HL-60 (cell line): ENCODE measurements around the gene SLC15A3.
"Not testable (repeated sequence)": the region's sequence is repeated elsewhere in the genome, so short reads cannot be mapped to it uniquely, and the experiment has no call there.

ENCODE experiments used
- CTCF ChIP-seq: IDR thresholded peaks from one replicate; pipeline ENCODE4 v1.5.1; 2011; ENCODE audit warnings: low read length, control low read depth, inconsistent platforms; ENCODE audit not compliant: insufficient read depth
- GABPA ChIP-seq: IDR thresholded peaks from 2 replicates; pipeline ENCODE4 v1.6.1; 2012; ENCODE audit warnings: low read depth
- POLR2AphosphoS5 ChIP-seq: IDR thresholded peaks from 2 replicates; pipeline ENCODE4 v1.6.1; 2012; ENCODE audit warnings: low read depth
- REST ChIP-seq: IDR thresholded peaks from 2 replicates; pipeline ENCODE4 v1.6.1; 2012; ENCODE audit warnings: low read depth; ENCODE audit not compliant: insufficient replicate concordance
- SPI1 ChIP-seq: IDR thresholded peaks from 2 replicates; pipeline ENCODE4 v1.6.1; 2012; ENCODE audit warnings: low read depth, mild to moderate bottlenecking, borderline replicate concordance

- TF ChIP-seq CTCF, REST, SPI1, GABPA, POLR2AphosphoS5: not testable (repeated sequence)
Measured at GRCh38 chr11:60974316-60974715, 22.3 kb upstream of the SLC15A3 start.
